Cardiac muscle cell (in vitro differentiated cells and primary cell): Measurements from ENCODE around the gene GOLGA8A. TPM values are rescaled to one million over a fixed set of nuclear protein-coding genes. Genes with fewer than 3 reads are reported as not detected.
"Not testable (repeated sequence)": the region's sequence is repeated elsewhere in the genome, so short reads cannot be mapped to it uniquely, and the experiment has no call there.

Experiments used
- DNase-seq, 2 donors: peaks; one replicate each; pipeline versions ENCODE4 v3.0.0 to v3.0.0-alpha.2; 2010 to 2017; ENCODE audit warnings: low read depth in 1 of 2, low spot score in 1 of 2
- H3K27ac ChIP-seq: fragments of 200-600 bp; sonication (generic); 2 replicates; pipeline ENCODE4 v1.5.1; 2016
- H3K27me3 ChIP-seq: fragments of 200-600 bp; sonication (generic); 2 replicates; pipeline ENCODE4 v1.6.0; 2016; ENCODE audit warnings: control low read depth
- H3K36me3 ChIP-seq: fragments of 200-600 bp; sonication (generic); 2 replicates; pipeline ENCODE4 v1.5.1; 2016; ENCODE audit warnings: control low read depth
- H3K4me1 ChIP-seq: fragments of 200-600 bp; sonication (generic); 2 replicates; pipeline ENCODE4 v1.8.1; 2017; ENCODE audit warnings: low read depth, mild to moderate bottlenecking, mixed run types
- H3K4me3 ChIP-seq: fragments of 200-600 bp; sonication (generic); 2 replicates; pipeline ENCODE4 v1.5.1; 2016; ENCODE audit warnings: mild to moderate bottlenecking
- H3K9me3 ChIP-seq: fragments of 200-600 bp; sonication (generic); 2 replicates; pipeline ENCODE4 v1.5.1; 2017; ENCODE audit warnings: low read depth, mild to moderate bottlenecking, control low read depth
- CTCF ChIP-seq: IDR thresholded peaks from 2 replicates; pipeline ENCODE4 v1.5.1; 2012; ENCODE audit warnings: low read depth, mild to moderate bottlenecking, low read length
- polyA plus RNA-seq: library from polyadenylated mRNA; unstranded; fragments of >200 nt; fragmentation: Nextera tagmentation; extraction: Ambion mirVana; gene quantifications from 2 replicates; pipeline ENCODE4 v1.2.1, GENCODE V29; 2016
- total RNA-seq: library from RNA; depleted of rRNA; stranded (reverse); fragments of >200 nt; gene quantifications from 2 replicates; pipeline ENCODE4 v1.2.3, GENCODE V29; 2016

GOLGA8A gene
- total and polyA plus RNA-seq, 2 experiments from 2014 or later, result 135 to 189 TPM

GRCh38 chr15:34436956-34437442, 609 bp downstream of the GOLGA8A start:
- Histone ChIP-seq H3K27ac (no peak overlapping the region), H3K4me1 (no peaks in the 10 kb centered on the region), H3K27me3 (peaks cover 4% of the 10 kb centered on the region), H3K4me3 (peak overlapping the region; percentile 80), H3K36me3 (peaks cover 4% of the 10 kb centered on the region), H3K9me3 (no peaks in the 10 kb centered on the region)
- no peak for TF ChIP-seq CTCF
- peak; percentile 25 to 76 for DNase-seq

- Histone ChIP-seq H3K4me3 (peak overlapping the region; percentile 80), H3K9me3 (no peaks in the 10 kb centered on the region), H3K27ac (no peak overlapping the region), H3K27me3 (peaks cover 4% of the 10 kb centered on the region), H3K36me3 (peaks cover 5% of the 10 kb centered on the region), H3K4me1 (no peaks in the 10 kb centered on the region)
- DNase-seq, result peak in 1 of 2 donors; percentile 12
- TF ChIP-seq CTCF, result no peak
These were observed 1.3 kb downstream of the GOLGA8A start for GRCh38 chr15:34436126-34436955.

- no peak for DNase-seq
- TF ChIP-seq CTCF, result no peak
- no peaks in the 10 kb centered on the region for H3K9me3 ChIP-seq
- H3K27ac ChIP-seq, result no peak overlapping the region
- no peak overlapping the region for H3K4me3 ChIP-seq
- H3K36me3 ChIP-seq, result peaks cover 5% of the 10 kb centered on the region
- no peaks in the 10 kb centered on the region for H3K27me3 ChIP-seq
- H3K4me1 ChIP-seq, result no peaks in the 10 kb centered on the region
These were observed 1.9 kb downstream of the GOLGA8A start for GRCh38 chr15:34435658-34436057.

- Histone ChIP-seq H3K27me3 (no peaks in the 10 kb centered on the region), H3K36me3 (peaks cover 5% of the 10 kb centered on the region), H3K27ac (no peak overlapping the region), H3K4me1 (no peaks in the 10 kb centered on the region), H3K4me3 (no peak overlapping the region), H3K9me3 (no peaks in the 10 kb centered on the region)
- no peak for TF ChIP-seq CTCF
- no peak for DNase-seq
These were observed 2.8 kb downstream of the GOLGA8A start for GRCh38 chr15:34434627-34435305.

- H3K27ac ChIP-seq, H3K4me1 ChIP-seq, H3K9me3 ChIP-seq, H3K4me3 ChIP-seq, DNase-seq, H3K27me3 ChIP-seq, H3K36me3 ChIP-seq: not testable (repeated sequence)
These were observed 3.5 kb downstream of the GOLGA8A start for GRCh38 chr15:34433956-34434626.

GRCh38 chr15:34430642-34431041, 7.0 kb downstream of the GOLGA8A start:
- not testable (repeated sequence) for H3K27ac ChIP-seq, DNase-seq, H3K4me3 ChIP-seq, H3K36me3 ChIP-seq, H3K4me1 ChIP-seq, H3K27me3 ChIP-seq, H3K9me3 ChIP-seq

- not testable (repeated sequence) for H3K4me3 ChIP-seq, H3K4me1 ChIP-seq, H3K9me3 ChIP-seq, H3K27ac ChIP-seq, H3K27me3 ChIP-seq, H3K36me3 ChIP-seq, DNase-seq
These were observed 14.1 kb downstream of the GOLGA8A start for GRCh38 chr15:34423425-34424090.

- not testable (repeated sequence) for H3K4me1 ChIP-seq, H3K4me3 ChIP-seq, H3K27ac ChIP-seq, DNase-seq, H3K9me3 ChIP-seq, H3K36me3 ChIP-seq, H3K27me3 ChIP-seq
These were observed 16.7 kb downstream of the GOLGA8A start for GRCh38 chr15:34420953-34421352.

GRCh38 chr15:34418435-34418834, 19.2 kb downstream of the GOLGA8A start:
- not testable (repeated sequence) for H3K27me3 ChIP-seq, H3K4me3 ChIP-seq, H3K36me3 ChIP-seq, H3K9me3 ChIP-seq, H3K4me1 ChIP-seq, H3K27ac ChIP-seq, DNase-seq
